ENCODE data around the gene ERVH48-1.
"Not testable (repeated sequence)": the region's sequence is repeated elsewhere in the genome, so short reads cannot be mapped to it uniquely, and the experiment has no call there.

Gene ERVH48-1

DNA sequence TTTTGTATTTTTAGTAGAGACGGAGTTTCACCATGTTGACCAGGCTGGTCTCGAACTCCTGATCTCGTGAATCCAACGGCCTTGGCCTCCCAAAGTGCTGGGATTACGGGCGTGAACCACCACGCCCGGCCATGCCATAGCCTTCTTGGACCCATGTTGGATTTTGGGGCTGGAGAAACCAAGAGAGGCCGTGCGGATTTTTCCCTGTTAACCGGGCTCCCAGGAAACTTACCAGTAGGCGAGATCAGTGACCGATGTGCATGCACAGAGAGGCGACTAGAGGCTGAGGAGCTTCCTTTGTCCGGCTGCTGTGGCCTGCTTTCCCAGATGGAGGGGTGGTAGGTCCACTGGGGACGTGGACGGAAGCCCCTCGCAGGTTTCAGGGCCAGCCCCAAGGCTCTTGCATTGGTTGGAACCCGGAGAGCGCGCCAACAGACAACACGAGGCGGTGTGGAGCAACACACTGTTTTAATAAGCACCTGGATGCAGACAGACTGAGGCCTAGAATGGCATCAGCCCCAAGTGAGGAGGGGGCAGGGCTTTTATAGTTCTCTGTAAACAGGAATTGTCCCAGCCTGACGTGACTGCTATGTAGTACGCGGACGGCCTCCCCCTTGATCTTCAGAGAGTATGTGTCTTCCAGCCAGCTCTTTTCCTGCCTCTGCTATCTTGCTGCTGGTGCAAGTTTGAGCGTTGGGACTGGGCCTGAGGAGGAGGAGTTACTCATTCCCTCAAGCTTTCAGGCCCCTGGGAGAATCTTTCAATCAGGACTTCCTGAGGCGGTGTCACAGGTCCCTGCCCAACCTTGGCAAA, at the start of gene ERVH48-1:
Gene ERVH48-1, minus strand, starts transcription at position 517 of the 813 bp plus-strand sequence. CDS start 6,624 bp downstream, outside the sequence.
- in situ Hi-C loops (cut with HindIII; ENCODE audit: low sequenced_read_pairs): no loop called here

DNA sequence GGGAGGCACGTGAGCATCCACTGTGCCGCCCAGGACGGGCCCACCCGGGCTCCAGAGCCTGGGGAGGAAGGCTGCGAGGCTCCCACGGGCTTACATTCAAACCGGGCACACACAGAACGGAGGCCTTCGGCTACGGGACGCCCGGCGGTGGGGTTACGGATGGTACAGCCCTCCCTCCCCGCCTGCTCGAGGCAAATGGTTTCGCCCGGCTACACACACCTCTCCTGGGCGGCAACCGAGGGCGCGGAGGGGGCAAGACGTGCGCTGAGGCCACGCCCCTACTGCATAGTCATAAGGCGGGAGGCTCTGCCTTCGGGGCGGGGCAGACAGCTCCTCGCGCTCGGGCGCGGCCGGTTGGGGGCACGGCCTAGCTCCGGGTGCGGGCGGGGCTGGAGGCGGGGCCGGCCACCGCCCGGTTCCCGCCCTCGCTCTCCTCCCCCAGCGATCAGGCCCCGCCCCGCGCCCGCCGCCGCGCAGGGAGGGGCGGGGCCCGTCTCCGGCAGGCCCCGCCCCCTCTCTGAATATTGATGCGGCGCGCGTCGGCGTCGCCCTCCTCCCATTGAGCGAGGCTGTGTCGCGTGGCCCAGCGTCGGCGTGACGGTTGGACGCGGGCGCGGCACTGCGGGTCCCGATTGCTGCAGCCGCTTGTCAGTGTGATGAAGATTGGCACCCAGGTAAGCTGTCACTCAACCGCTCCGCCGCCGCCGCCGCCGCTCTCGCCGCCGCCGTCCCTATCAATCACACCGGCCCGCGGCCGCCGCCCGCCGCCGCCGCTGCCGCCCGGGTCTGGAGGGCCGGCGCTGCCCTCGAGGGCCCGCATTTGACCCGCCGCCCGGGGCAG, 48.8 kb upstream of the ERVH48-1 start, which contains the start of gene PKNOX1:
Gene PKNOX1, plus strand, starts transcription at position 572 of the 841 bp plus-strand sequence. CDS start 29,820 bp downstream, outside the sequence.
- in situ Hi-C loops (cut with HindIII; ENCODE audit: low sequenced_read_pairs): no loop called here

DNA sequence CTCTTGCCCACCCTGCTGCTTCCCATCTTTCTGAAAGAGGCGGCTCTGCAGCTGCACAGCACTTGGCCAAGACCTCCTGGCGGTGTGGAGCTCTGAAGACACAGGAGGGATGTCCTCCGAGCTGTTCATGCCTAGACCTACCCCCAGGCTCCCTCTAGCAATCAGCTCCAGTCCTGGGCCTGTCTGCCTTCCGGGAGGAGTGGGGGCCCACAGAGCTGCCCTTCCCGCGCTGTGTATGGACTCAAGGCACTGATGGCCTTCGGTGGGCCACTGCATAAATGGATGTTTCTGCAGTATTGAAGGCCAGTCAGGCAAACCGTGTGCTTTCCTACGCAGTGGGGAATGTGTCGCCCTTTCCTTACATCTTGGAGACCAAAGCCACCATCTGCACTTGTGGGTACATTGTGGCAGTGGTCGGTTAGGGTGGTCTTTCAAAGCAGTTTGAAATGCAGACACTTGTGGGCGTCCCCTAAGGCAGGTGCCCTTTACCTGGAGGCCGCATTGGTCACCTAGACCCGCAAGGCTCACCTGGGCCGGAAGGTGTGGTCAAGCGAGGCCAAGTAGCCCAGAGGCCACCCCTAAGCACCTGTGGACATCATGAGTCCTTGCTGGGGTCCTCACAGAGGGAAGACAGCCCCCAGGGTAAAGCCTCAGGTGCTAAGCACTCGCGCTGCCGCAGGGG, 48.0 kb upstream of the ERVH48-1 start:
- in situ Hi-C loops (cut with HindIII; ENCODE audit: low sequenced_read_pairs): no loop called here

DNA sequence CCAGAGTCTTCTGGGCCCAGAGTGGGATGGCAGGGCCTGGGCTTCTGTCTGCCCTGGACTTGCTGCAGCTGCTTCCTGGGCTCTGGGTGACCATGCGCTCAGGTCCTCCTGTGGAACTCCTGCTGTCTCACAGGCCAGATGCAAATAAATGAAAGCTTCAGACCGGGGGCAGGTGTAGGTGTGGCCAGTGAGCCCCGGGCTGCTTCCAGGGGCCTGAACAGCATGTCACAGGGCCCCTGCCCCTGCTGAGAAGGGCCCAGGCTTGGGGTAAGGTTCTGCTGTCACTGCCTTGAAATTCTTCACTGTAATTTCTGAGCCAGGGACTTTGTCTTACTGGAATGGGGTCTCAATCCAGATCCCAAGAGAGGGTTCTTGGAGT, 46.5 kb upstream of the ERVH48-1 start:
- in situ Hi-C loops (cut with HindIII; ENCODE audit: low sequenced_read_pairs): no loop called here

- in situ Hi-C loops (cut with HindIII; ENCODE audit: low sequenced_read_pairs): no loop called here
Observed at GRCh38 chr21:42970946-42971653, 45.7 kb upstream of the ERVH48-1 start.

GRCh38 chr21:42969193-42969600, 43.8 kb upstream of the ERVH48-1 start:
- in situ Hi-C loops (cut with HindIII; ENCODE audit: low sequenced_read_pairs): no loop called here

DNA sequence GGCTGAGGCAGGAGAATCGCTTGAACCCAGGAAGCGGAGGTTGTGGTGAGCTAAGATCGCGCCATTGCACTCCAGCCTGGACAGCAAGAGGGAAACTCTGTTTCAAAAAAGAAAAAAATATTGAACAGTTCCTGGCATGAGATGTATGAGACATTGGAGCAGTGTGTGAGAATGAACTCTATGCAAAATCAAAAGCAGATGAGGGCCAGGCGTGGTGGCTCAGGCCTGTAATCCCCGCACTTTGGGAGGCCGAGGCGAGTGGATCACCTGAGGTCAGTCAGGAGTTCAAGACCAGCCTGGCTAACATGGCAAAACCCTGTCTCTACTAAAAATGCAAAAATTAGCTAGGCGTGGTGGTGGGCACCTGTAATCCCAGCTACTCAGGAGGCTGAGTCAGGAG, 42.2 kb upstream of the ERVH48-1 start:
- in situ Hi-C loops (cut with HindIII; ENCODE audit: low sequenced_read_pairs): not testable (repeated sequence)

DNA sequence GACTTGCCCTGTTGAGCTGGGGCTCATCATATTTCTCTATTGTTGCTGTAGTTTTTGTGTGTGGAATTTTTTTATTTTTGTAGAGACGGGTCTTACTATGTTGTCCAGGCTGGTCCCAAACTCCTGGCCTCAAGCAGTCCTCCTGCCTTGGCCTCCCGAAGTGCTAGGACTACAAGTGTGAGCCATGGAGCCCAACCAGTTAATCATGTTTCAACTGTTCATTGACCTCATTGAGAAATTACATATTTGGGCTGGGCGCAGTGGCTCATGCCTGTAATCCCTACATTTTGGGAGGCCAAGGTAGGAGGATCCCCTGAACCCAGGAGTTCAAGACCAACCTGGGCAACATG, 39.8 kb upstream of the ERVH48-1 start:
- in situ Hi-C loops (cut with HindIII; ENCODE audit: low sequenced_read_pairs): no loop called here

DNA sequence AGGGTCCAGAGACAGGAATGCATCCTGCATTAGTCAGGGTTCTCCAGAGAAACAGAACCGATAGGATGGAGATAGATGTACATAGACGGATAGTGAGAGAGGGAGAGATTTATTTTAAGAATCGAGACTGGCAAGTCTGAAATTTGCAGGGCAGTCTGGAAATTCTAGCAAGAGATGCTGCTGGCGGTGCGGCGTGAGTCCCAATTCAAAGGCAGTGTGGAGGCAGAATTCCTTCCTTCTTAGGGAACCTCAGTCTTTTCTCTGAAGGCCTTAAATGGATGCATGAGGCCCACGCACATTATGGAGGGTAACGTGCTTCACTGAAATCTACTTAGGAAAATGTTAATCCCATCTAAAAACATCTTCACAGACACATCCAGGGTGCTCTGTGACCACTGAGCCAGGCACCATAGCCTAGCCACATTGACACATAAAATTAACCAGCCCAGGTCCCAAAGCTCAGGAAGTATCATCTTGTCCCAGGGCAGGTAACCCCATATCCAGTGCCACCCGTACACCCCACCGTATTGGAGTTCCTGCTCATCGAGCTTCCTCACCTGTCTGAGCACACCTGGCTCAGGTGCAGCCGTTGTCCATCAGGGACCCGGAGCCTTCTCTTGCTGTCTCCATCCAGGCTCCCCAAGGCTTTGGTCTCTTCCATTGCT, 39.2 kb upstream of the ERVH48-1 start:
- in situ Hi-C loops (cut with HindIII; ENCODE audit: low sequenced_read_pairs): no loop called here

DNA sequence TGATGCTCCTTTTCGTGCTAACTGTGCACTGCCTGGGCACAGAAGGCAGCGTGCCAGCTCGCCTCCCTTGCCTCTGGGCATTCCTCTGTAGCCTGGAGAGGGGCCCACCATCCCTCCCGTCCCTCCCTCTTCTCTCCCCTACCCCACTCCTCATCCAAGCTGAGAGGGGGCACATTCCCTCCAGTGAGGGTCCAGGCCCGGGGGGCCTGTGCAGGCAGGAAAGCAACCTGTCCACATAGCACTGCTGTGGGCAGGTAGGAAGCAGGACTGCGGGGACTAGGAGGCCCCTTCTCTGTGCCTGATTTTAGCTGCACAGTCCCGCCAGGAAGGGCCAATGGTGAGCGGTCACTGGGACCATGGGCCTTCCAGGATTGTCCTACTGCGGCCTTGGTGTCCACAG, 38.7 kb upstream of the ERVH48-1 start:
- in situ Hi-C loops (cut with HindIII; ENCODE audit: low sequenced_read_pairs): no loop called here

DNA sequence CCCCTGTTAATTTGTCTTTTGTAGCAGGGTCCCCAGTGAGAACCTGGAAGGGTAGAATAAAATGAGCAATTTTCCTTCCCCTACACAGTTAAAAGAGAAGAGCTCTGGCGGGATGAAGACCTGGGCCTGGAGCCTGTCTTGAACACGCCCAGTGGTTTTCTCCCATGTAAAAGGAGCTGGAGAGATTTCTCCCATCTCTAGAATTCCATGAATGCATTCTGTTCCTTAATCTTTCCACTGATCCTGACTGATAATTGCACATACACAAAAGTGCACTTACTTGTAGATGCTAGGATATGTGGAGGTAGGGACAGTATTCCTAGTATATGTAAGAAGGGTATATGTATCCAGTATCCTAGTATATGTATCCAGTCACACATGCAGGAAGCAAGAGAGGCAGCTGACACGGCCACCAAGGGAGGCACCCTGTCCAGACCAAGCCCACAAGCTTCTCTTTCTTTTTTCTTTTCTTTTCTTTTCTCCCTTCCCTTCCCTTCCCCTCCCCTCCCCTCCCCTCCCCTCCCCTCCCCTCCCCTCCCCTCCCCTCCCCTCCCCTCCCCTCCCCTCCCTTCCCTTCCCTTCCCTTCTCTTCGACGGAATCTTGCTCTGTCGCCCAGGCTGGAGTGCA, 37.1 kb upstream of the ERVH48-1 start:
- in situ Hi-C loops (cut with HindIII; ENCODE audit: low sequenced_read_pairs): no loop called here

- in situ Hi-C loops (cut with HindIII; ENCODE audit: low sequenced_read_pairs): no loop called here
Observed at GRCh38 chr21:42959728-42960127, 34.3 kb upstream of the ERVH48-1 start.

- in situ Hi-C loops (cut with HindIII; ENCODE audit: low sequenced_read_pairs): not testable (repeated sequence)
Observed at GRCh38 chr21:42958122-42958521, 32.7 kb upstream of the ERVH48-1 start.

DNA sequence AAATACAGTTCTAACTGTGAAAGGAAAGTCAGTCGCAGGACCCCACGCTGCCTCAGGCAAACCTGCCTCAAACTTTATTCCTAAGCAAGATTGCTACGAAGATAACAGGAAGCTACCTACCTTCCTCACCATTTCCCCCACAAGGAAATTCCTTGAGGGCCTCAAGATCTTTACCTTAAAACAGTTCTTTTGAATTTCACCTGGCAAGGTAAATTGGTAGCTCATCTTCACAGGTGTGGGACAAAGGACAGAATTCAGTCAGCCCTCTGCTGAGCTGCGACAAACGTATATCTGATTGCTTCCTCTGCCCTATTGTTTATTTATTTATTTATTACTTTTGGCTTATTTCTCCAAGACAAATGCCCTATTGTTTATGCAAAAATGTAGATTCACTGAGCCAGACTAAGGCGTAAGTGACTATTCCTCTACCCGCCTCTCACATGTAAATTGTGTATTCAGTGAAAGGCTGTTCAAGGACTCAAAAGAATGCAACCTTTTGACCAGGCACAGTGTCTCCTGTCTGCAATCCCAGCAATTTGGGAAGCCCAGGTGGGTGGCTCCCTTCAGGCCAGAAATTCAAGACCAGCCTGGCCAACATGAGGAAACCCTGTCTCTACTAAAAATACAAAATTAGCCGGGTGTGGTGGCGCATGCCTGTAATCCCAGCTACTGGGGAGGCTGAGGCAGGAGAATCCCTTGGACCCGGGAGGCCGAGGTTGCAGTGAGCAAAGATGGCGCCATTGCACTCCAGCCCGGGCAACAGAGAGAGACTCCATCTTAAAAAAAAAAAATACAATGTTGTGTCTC, 31.6 kb upstream of the ERVH48-1 start:
- in situ Hi-C loops (cut with HindIII; ENCODE audit: low sequenced_read_pairs): no loop called here

DNA sequence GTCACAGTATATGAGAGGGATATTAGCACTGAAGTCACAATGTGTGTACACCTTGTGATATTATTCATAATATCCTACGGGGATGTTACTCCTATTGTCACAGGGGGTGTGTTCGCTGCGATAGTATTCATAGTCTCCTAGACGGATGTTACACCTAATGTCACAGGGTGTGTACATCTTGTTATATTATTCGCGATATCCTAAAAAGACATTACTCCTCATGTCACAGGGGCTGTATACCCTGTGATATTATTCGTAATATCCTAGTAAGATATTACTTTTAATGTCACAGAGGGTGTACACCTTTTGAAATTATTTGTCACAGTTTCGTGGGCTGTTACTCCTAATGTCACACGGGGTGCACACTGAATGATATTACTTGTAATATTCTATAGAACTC, 25.8 kb upstream of the ERVH48-1 start:
- in situ Hi-C loops (cut with HindIII; ENCODE audit: low sequenced_read_pairs): not testable (repeated sequence)

GRCh38 chr21:42949094-42949755, 23.8 kb upstream of the ERVH48-1 start:
- in situ Hi-C loops (cut with HindIII; ENCODE audit: low sequenced_read_pairs): not testable (repeated sequence)

DNA sequence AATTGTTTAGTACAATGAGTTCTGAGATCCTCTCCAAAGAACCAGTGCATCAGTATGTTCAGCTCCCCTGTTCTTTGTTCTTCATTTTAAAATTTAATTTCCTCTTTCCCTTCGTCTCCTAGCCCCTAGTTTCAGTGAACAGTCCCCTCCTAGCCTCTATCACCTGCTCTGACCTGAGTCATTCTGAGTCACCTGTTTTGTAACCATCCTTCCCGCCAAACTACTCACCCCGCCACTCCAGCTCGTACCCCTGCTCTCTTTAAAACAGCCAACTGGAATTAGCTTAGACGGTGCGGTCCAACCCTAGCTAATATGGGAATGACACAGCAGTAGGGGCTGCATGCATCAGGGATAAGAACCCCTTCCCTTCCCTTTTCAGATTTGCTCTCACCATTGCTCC, 16.8 kb upstream of the ERVH48-1 start:
- in situ Hi-C loops (cut with HindIII; ENCODE audit: low sequenced_read_pairs): no loop called here

- in situ Hi-C loops (cut with HindIII; ENCODE audit: low sequenced_read_pairs): no loop called here
Observed at GRCh38 chr21:42941696-42942085, 16.3 kb upstream of the ERVH48-1 start.
